GM19043 (cell line): Measurements from ENCODE around the gene IFI44.

Experiments
- ATAC-seq: cut with Tn5 transposase; IDR thresholded peaks from one replicate; pipeline ENCODE4 v1.9.1; 2021; ENCODE audit warnings: low read depth; ENCODE audit not compliant: unreplicated experiment

IFI44 gene

GRCh38 chr1:78699813-78700212, 50.2 kb downstream of the IFI44 start:
- no peak for ATAC-seq

GRCh38 chr1:78702426-78702825, 52.8 kb downstream of the IFI44 start:
- no peak for ATAC-seq

DNA sequence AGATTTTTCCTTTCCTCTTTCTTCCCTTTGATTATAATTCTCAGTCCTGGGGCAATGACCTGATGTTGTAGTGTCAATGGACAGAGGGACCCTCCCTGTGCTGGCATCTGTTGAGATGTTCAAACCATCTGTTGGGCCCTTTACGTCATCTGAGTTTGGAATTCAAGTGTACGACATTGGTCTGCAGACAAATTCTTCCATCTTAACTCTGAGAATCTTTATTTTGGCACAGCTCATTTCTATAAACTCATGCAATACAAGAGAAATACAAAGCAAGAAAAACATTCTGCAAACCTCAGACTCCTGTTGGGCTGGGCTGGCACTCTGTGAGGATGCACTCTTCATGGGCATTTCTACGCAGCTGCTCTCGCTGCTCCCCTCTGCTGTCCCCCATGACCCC, 54.2 kb downstream of the IFI44 start:
- ATAC-seq, result no peak

GRCh38 chr1:78712467-78713051, 62.9 kb downstream of the IFI44 start:
- ATAC-seq, result no peak

- no peak for ATAC-seq
These were observed 63.7 kb downstream of the IFI44 start for GRCh38 chr1:78713297-78713696.
